GM20000 (cell line): ENCODE data around the gene CLBA1.
A peak's percentile ranks its signal among the peaks of the same experiment; 100 is the strongest.

ENCODE experiments used
- DNase-seq: peaks from one replicate; pipeline ENCODE4 v3.0.0; 2012; ENCODE audit warnings: low spot score
- CTCF ChIP-seq: IDR thresholded peaks from 2 replicates; pipeline ENCODE4 v1.5.1; 2012; ENCODE audit warnings: mild to moderate bottlenecking, control low read depth; ENCODE audit errors: extremely low read depth, missing control alignments

CLBA1 gene

GRCh38 chr14:105020815-105021655 is 35.4 kb downstream of the CLBA1 start, which contains the start of gene CDCA4:
Gene CDCA4, minus strand, starts transcription at chr14:105021083. Its CDS starts 9,154 bp downstream, at chr14:105011929.
- DNase-seq, result peak; percentile 100
- no peak for TF ChIP-seq CTCF

GRCh38 chr14:105021656-105022275 is 36.2 kb downstream of the CLBA1 start:
- DNase-seq, result no peak

DNA sequence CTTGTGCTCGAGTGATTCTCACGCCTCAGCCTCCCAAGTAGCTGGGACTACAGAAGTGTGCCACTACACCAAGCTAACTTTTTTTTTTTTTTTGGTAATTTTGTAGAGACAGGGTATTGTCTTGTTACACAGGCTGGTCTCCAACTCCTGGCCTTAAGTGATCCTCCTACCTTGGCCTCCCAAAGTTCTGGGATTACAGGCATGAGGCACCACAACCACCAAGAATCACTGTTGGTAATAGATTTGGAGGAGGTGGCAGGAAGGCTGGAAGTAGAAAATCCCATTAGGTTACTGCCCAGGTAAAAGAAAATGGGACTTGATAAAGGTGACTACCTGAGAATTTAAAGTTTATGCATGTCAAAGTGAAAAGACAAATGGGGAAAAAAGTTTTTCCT is 36.7 kb downstream of the CLBA1 start:
- DNase-seq, result no peak
- no peak for TF ChIP-seq CTCF

More at GRCh38 chr14:105021656-105022275, 36.2 kb downstream of the CLBA1 start:
- TF ChIP-seq CTCF, result no peak

GRCh38 chr14:105023144-105023543 is 37.6 kb downstream of the CLBA1 start:
- DNase-seq, result no peak
- no peak for TF ChIP-seq CTCF

- TF ChIP-seq CTCF, result no peak
- DNase-seq, result no peak
These were observed 38.3 kb downstream of the CLBA1 start for GRCh38 chr14:105023791-105024480.

- TF ChIP-seq CTCF, result no peak
- no peak for DNase-seq
These were observed 39.8 kb downstream of the CLBA1 start for GRCh38 chr14:105025429-105025828.

DNA sequence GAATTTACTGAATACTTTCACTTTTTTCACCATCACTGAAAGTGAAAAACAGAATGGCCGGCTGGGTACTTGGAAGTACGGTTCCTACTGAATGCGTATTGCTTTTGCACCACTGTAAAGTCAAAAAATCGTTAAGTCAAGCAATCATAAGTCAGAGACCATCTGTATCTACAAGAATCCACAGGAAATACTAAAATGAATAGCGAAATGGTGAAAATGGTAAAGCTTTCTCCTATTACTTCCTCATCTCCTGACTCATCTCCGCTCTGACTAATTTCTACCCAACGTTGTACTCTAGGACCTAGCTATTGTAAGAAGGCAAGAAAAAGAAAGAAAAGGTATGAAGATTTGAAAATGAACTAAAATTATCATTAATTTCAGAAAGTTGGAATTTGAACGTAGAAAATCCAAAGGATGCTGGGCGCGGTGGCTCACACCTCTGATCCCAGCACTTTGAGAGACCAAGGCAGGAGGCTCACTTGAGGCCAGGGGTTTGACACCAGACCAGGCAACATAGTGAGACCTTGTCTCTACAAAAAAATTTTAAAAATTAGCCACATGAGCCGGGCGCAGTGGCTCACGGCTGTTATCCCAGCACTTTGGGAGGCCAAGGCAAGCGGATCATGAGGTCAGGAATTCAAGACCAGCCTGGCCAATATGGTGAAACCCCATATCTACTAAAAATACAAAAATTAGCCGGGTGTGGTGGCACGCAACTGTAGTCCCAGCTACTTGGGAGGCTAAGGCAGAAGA is 40.6 kb downstream of the CLBA1 start:
- peak; percentile 79 for DNase-seq
- TF ChIP-seq CTCF, result no peak
